Omental fat pad (tissue), 4 donors: ENCODE measurements around the gene HPSE2. TPM values are rescaled to one million over a fixed set of nuclear protein-coding genes. Genes with fewer than 3 reads are reported as not detected.
"Not testable (repeated sequence)": the region's sequence is repeated elsewhere in the genome, so short reads cannot be mapped to it uniquely, and the experiment has no call there.

Source experiments
- ATAC-seq: fragments of 150-250 bp; one replicate; pipeline ENCODE4 v1.9.1; 2016; ENCODE audit warnings: mild to moderate bottlenecking, moderate library complexity; ENCODE audit not compliant: low FRiP score
- DNase-seq: peaks from one replicate; pipeline ENCODE4 v3.0.0-alpha.2; 2019; ENCODE audit warnings: low spot score
- CTCF ChIP-seq, 3 donors: fragments of 450-650 bp; IDR thresholded peaks; one replicate each; pipeline ENCODE4 v1.5.1; 2016 to 2017; ENCODE audit warnings: antibody characterized with exemption in 3 of 3, mild to moderate bottlenecking in 3 of 3, moderate library complexity in 2 of 3
- total RNA-seq, 4 donors: library from RNA; depleted of rRNA; stranded (reverse); fragments of >200 nt; gene quantifications; one replicate each; pipeline ENCODE4 v1.1.0, GENCODE V29; 2016

The HPSE2 gene
- total RNA-seq, 4 donors from 2014 or later, result 0.24 to 1.5 (median 0.46) TPM

GRCh38 chr10:98510412-98510995 lies 725.1 kb downstream of the HPSE2 start:
- DNase-seq (no peak), ATAC-seq (no peak)
- no peak for TF ChIP-seq CTCF (IDR thresholded peaks at IDR 0.05)

GRCh38 chr10:98509745-98510144 lies 725.9 kb downstream of the HPSE2 start:
- no peak for TF ChIP-seq CTCF (IDR thresholded peaks at IDR 0.05)
- DNase-seq (no peak), ATAC-seq (no peak)

DNA sequence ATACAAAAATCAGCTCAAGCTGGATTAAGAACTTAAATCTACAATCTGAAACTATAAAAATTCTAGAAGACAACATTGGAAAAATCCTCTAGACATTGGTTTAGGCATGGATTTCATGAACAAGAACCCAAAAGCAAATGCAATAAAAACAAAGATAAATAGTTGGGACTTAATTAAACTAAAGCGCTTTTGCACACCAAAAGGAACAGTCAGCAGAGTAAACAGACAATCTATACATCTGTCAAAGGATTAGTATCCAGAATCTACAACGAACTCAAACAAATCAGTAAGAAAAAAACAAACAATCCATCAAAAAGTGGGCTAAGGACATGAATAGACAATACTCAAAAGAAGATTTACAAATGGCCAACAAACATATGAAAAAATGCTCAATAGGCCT lies 733.1 kb downstream of the HPSE2 start:
- not testable (repeated sequence) for ATAC-seq, DNase-seq

DNA sequence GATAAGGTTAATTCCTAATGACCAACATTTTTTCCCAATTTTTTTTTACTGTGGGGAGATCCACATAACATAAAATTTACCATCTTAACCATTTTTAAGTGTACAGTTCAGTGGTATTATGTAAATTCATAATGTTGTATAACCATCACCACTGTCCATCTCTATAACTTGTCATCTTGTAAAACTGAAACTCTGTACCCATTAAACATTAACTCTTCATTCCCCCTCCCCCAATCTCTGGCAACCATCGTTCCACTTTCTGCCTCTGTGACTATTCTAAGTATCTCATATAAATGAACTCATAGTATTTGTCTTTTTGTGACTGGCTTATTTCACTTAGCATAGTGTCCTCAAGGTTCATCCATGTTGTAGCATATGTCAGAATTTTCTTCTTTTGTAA lies 742.9 kb downstream of the HPSE2 start:
- DNase-seq (no peak), ATAC-seq (no peak)
- TF ChIP-seq CTCF (IDR thresholded peaks at IDR 0.05), result no peak

GRCh38 chr10:98489561-98490481 lies 745.8 kb downstream of the HPSE2 start:
- TF ChIP-seq CTCF (IDR thresholded peaks at IDR 0.05), result no peak
- no peak for ATAC-seq
- DNase-seq, result no peak

GRCh38 chr10:98488669-98489430 lies 746.8 kb downstream of the HPSE2 start:
- ATAC-seq (no peak), DNase-seq (no peak)

More at GRCh38 chr10:98488669-98489430, 746.8 kb downstream of the HPSE2 start:
- TF ChIP-seq CTCF (IDR thresholded peaks at IDR 0.05), result no peak
